ENCODE results near the gene HMCN1.

The HMCN1 gene

GRCh38 chr1:185838111-185838510 lies 103.9 kb downstream of the HMCN1 start:
- no peak overlapping the region for H3K4me2 ChIP-seq
- TF ChIP-seq, protein P1, sequence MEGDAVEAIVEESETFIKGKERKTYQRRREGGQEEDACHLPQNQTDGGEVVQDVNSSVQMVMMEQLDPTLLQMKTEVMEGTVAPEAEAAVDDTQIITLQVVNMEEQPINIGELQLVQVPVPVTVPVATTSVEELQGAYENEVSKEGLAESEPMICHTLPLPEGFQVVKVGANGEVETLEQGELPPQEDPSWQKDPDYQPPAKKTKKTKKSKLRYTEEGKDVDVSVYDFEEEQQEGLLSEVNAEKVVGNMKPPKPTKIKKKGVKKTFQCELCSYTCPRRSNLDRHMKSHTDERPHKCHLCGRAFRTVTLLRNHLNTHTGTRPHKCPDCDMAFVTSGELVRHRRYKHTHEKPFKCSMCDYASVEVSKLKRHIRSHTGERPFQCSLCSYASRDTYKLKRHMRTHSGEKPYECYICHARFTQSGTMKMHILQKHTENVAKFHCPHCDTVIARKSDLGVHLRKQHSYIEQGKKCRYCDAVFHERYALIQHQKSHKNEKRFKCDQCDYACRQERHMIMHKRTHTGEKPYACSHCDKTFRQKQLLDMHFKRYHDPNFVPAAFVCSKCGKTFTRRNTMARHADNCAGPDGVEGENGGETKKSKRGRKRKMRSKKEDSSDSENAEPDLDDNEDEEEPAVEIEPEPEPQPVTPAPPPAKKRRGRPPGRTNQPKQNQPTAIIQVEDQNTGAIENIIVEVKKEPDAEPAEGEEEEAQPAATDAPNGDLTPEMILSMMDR (conservative IDR thresholded peaks at IDR 0.05; ENCODE audit: low read depth, low read length) = no peak
- no peaks in the 10 kb centered on the region for H3K4me1 ChIP-seq (ENCODE audit: low read depth, poor library complexity, severe bottlenecking)
- H3K36me3 ChIP-seq (ENCODE audit: insufficient read depth) = no peaks in the 10 kb centered on the region
- H3K4me3 ChIP-seq (IDR thresholded peaks at IDR 0.05; ENCODE audit: insufficient read depth, low read depth, low read length) = no peak overlapping the region
- H2AFZ ChIP-seq (ENCODE audit: low read depth) = no peak overlapping the region
- H3K79me2 ChIP-seq (ENCODE audit: insufficient read depth, low read depth) = no peaks in the 10 kb centered on the region
- H3K9ac ChIP-seq = no peak overlapping the region
- H3K27me3 ChIP-seq (ENCODE audit: insufficient read depth, low read depth) = 0 out of 2 replicates have a peak, but pooled peaks cover 3% of the 10 kb centered on the region
- no peaks in the 10 kb centered on the region for H4K20me1 ChIP-seq (ENCODE audit: insufficient read depth)
- no peak overlapping the region for H3K27ac ChIP-seq

DNA sequence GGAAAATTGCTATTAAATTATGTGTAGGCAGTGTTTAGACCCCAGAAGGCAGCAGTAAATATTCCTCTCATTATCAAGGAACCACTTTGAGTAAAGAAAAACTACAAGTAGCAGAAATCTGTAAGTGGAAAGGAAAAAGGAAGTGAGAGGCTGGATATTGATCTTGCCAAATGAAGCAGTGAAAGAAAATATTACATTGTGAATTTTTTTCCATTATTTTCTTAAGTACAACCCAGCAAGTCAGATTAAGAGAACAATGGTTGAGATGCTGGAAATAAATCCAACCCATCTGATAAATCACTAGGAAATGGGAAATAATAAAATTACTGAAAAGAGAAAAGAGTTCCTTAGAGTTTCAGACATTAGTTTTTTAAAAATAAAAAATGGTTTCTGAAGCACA lies 106.7 kb downstream of the HMCN1 start:
- H3K4me2 ChIP-seq = no peak overlapping the region
- H3K27ac ChIP-seq = no peak overlapping the region
- no peaks in the 10 kb centered on the region for H3K79me2 ChIP-seq (ENCODE audit: insufficient read depth, low read depth)
- no peak overlapping the region for H3K9ac ChIP-seq
- no peaks in the 10 kb centered on the region for H4K20me1 ChIP-seq (ENCODE audit: insufficient read depth)
- no peaks in the 10 kb centered on the region for H3K4me1 ChIP-seq (ENCODE audit: low read depth, poor library complexity, severe bottlenecking)
- H3K4me3 ChIP-seq (IDR thresholded peaks at IDR 0.05; ENCODE audit: insufficient read depth, low read depth, low read length) = no peak overlapping the region
- H3K36me3 ChIP-seq (ENCODE audit: insufficient read depth) = no peaks in the 10 kb centered on the region
- TF ChIP-seq, protein P1 (conservative IDR thresholded peaks at IDR 0.05; ENCODE audit: low read depth, low read length) = no peak
- 0 out of 2 replicates have a peak, but pooled peaks cover 3% of the 10 kb centered on the region for H3K27me3 ChIP-seq (ENCODE audit: insufficient read depth, low read depth)
- H2AFZ ChIP-seq (ENCODE audit: low read depth) = no peak overlapping the region

GRCh38 chr1:185843297-185843869 lies 109.2 kb downstream of the HMCN1 start:
- Histone ChIP-seq H3K36me3 (ENCODE audit: insufficient read depth) (no peaks in the 10 kb centered on the region), H3K4me1 (ENCODE audit: low read depth, poor library complexity, severe bottlenecking) (no peaks in the 10 kb centered on the region), H3K27ac (no peak overlapping the region), H3K79me2 (ENCODE audit: insufficient read depth, low read depth) (no peaks in the 10 kb centered on the region), H3K27me3 (ENCODE audit: insufficient read depth, low read depth) (0 out of 2 replicates have a peak, but pooled peaks cover 3% of the 10 kb centered on the region), H3K4me2 (no peak overlapping the region), H4K20me1 (ENCODE audit: insufficient read depth) (no peaks in the 10 kb centered on the region), H2AFZ (ENCODE audit: low read depth) (no peak overlapping the region), H3K4me3 (IDR thresholded peaks at IDR 0.05; ENCODE audit: insufficient read depth, low read depth, low read length) (no peak overlapping the region), H3K9ac (no peak overlapping the region)
- TF ChIP-seq, protein P1 (conservative IDR thresholded peaks at IDR 0.05; ENCODE audit: low read depth, low read length) = no peak

GRCh38 chr1:185843986-185844385 lies 109.8 kb downstream of the HMCN1 start:
- Histone ChIP-seq H3K4me3 (IDR thresholded peaks at IDR 0.05; ENCODE audit: insufficient read depth, low read depth, low read length) (no peak overlapping the region), H3K4me2 (no peak overlapping the region), H3K36me3 (ENCODE audit: insufficient read depth) (no peaks in the 10 kb centered on the region), H3K27ac (no peak overlapping the region), H3K9ac (no peak overlapping the region), H2AFZ (ENCODE audit: low read depth) (no peak overlapping the region), H4K20me1 (ENCODE audit: insufficient read depth) (no peaks in the 10 kb centered on the region), H3K27me3 (ENCODE audit: insufficient read depth, low read depth) (0 out of 2 replicates have a peak, but pooled peaks cover 2% of the 10 kb centered on the region), H3K79me2 (ENCODE audit: insufficient read depth, low read depth) (no peaks in the 10 kb centered on the region), H3K4me1 (ENCODE audit: low read depth, poor library complexity, severe bottlenecking) (no peaks in the 10 kb centered on the region)
- TF ChIP-seq, protein P1 (conservative IDR thresholded peaks at IDR 0.05; ENCODE audit: low read depth, low read length) = no peak

Measured in KMS-11 (cell line).